NB4 (cell line): Measurements from ENCODE around the gene GNGT1.

Source experiments
- CTCF ChIP-seq: IDR thresholded peaks from one replicate; pipeline ENCODE4 v1.5.1; 2012; ENCODE audit warnings: low read depth, low read length
- POLR2A ChIP-seq: IDR thresholded peaks from 2 replicates; pipeline ENCODE4 v1.6.1; 2011; ENCODE audit warnings: mild to moderate bottlenecking; ENCODE audit not compliant: insufficient read length; ENCODE audit errors: extremely low read depth

- TF ChIP-seq CTCF (no peak), POLR2A (no peak)
These were observed 14.3 kb downstream of the GNGT1 start for GRCh38 chr7:93920496-93921182.
